Esophagus squamous epithelium (tissue), 4 donors: Measurements from ENCODE around the gene RPN1.

Experiments used
- POLR2A ChIP-seq, 4 donors: fragments of 450-650 bp; IDR thresholded peaks; one replicate each; pipeline ENCODE4 v1.6.1; 2017; ENCODE audit warnings: antibody characterized with exemption in 4 of 4, mild to moderate bottlenecking in 4 of 4, moderate library complexity in 3 of 4
- TF ChIP-seq, protein P1 (sequence below), 6 experiments: fragments of 450-650 bp in 4 of 6; fragments of 200-600 bp in 2 of 6; sonication (generic) in 2 of 6; IDR thresholded peaks; one replicate each; pipeline ENCODE4 v1.5.1; 2016 to 2019; ENCODE audit warnings: antibody characterized with exemption in 6 of 6, mild to moderate bottlenecking in 4 of 6, moderate library complexity in 4 of 6

DNA sequence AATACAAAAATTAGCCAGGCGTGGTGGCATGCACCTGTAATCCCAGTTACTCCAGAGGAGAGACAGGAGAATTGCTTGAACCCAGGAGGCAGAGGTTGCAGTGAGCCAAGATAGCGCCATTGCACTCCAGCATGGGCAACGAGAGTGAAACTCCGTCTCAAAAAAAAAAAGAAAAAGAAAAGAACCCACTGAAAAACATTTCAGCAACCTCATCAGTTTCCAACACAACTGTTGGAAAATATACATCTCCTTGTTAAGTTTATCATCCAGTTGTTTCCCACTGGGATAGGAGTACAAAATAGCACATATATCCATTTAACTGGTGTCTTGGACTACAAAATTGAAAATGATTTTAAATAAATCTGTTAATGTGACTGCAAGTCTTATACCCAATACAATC lies 2.2 kb downstream of the RPN1 start:
- TF ChIP-seq, protein P1, sequence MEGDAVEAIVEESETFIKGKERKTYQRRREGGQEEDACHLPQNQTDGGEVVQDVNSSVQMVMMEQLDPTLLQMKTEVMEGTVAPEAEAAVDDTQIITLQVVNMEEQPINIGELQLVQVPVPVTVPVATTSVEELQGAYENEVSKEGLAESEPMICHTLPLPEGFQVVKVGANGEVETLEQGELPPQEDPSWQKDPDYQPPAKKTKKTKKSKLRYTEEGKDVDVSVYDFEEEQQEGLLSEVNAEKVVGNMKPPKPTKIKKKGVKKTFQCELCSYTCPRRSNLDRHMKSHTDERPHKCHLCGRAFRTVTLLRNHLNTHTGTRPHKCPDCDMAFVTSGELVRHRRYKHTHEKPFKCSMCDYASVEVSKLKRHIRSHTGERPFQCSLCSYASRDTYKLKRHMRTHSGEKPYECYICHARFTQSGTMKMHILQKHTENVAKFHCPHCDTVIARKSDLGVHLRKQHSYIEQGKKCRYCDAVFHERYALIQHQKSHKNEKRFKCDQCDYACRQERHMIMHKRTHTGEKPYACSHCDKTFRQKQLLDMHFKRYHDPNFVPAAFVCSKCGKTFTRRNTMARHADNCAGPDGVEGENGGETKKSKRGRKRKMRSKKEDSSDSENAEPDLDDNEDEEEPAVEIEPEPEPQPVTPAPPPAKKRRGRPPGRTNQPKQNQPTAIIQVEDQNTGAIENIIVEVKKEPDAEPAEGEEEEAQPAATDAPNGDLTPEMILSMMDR (IDR thresholded peaks at IDR 0.05), result no peak
- no peak for TF ChIP-seq POLR2A (IDR thresholded peaks at IDR 0.05)
